Subcutaneous adipose tissue (tissue), 4 donors: Measurements from ENCODE around the gene NEDD4. TPM values are rescaled to one million over a fixed set of nuclear protein-coding genes. Genes with fewer than 3 reads are reported as not detected.

Source experiments
- total RNA-seq, 4 donors: library from RNA; depleted of rRNA; stranded (reverse); fragments of >200 nt; gene quantifications; one replicate each; pipeline ENCODE4 v1.1.0, GENCODE V29; 2016
- TF ChIP-seq, protein P1 (sequence below): fragments of 450-650 bp; IDR thresholded peaks from one replicate; pipeline ENCODE4 v1.5.1; 2016; ENCODE audit warnings: low read depth, mild to moderate bottlenecking, control low read depth, antibody characterized with exemption, moderate library complexity

The NEDD4 gene
- total RNA-seq, 4 donors from 2014 or later: 10.0 to 18.1 (median 15.3) TPM

GRCh38 chr15:55824857-55825613 lies 168.4 kb downstream of the NEDD4 start:
- TF ChIP-seq, protein P1, sequence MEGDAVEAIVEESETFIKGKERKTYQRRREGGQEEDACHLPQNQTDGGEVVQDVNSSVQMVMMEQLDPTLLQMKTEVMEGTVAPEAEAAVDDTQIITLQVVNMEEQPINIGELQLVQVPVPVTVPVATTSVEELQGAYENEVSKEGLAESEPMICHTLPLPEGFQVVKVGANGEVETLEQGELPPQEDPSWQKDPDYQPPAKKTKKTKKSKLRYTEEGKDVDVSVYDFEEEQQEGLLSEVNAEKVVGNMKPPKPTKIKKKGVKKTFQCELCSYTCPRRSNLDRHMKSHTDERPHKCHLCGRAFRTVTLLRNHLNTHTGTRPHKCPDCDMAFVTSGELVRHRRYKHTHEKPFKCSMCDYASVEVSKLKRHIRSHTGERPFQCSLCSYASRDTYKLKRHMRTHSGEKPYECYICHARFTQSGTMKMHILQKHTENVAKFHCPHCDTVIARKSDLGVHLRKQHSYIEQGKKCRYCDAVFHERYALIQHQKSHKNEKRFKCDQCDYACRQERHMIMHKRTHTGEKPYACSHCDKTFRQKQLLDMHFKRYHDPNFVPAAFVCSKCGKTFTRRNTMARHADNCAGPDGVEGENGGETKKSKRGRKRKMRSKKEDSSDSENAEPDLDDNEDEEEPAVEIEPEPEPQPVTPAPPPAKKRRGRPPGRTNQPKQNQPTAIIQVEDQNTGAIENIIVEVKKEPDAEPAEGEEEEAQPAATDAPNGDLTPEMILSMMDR: no peak

DNA sequence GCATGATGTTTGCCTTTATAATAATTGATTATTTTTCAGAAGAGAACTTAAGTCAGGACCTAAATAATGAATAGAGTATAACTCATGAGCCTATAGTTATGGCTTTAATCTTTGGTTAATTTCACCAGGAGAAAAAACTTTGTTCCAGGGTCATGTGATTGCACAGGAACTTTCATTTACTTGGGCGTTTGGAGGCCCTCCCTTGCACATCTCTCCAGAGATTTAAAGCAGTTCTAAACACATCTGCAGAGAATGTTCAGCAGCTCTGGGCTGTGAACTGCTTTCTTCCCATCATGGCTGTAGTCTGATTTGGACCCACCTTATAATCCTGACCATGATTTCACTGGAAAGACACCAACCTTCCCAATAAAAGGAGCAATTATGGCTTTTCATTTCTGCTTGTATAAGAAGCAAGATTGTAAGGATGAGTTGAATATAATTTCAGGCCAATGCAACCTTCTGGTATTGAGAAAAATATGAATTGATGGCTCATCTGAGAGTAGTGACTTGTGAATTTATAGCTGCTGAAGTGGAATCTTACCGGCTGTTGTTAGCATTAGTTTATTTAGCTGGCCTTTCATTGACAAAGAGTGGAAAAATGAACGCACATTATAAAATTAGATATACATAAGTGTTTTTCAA lies 169.6 kb downstream of the NEDD4 start:
- TF ChIP-seq, protein P1: no peak

DNA sequence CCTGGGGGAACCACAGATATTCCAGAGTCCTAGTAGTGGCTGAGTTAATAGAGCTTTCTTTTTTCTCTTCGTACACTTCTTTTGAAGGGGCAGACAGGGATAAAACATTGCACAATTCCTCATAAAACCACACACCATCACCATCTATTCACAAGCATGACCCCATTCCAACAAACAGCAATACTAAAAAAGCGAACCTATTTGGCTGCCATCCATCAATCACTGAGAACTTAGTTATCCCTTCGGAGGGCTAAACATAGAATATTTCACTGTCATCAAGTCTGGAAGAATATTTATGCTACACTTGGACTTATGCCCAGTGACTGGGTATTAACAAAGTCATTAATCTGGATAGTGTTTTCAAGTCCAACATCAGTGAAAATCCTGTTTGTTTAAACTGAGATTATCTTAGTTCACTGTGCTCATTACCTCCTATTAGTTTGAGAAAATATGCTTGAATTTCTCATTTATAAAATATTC lies 170.2 kb downstream of the NEDD4 start:
- TF ChIP-seq, protein P1: no peak

DNA sequence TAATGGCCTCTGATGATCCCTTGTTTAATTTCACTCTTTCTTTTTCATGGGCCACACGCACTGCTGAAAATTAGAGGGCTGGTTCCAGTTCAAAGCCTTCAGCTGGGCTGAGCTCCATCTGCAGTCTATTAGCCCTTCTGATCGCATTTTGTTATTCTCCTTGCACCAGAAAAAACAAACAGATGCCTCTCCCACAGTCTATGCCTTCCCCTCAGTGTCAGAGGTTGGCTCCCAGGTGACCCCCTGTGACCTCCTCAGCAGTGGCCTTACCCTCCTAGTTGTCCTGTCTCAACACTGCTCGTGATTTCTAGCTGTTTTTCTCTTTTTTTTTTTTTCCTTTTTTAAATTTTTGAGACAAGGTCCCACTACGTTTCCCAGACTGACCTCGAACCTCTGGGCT lies 173.4 kb downstream of the NEDD4 start:
- TF ChIP-seq, protein P1: no peak

- TF ChIP-seq, protein P1: no peak
Observed at GRCh38 chr15:55819397-55820034, 173.9 kb downstream of the NEDD4 start.

- TF ChIP-seq, protein P1: no peak
Observed at GRCh38 chr15:55816017-55816416, 177.4 kb downstream of the NEDD4 start.
